ENCODE data around the gene RBM47.

- TF ChIP-seq CTCF (IDR thresholded peaks at IDR 0.05) (no peak), EP300 (IDR thresholded peaks at IDR 0.05) (no peak)
Observed at GRCh38 chr4:40599431-40599830, 30.2 kb downstream of the RBM47 start.

Data from esophagus muscularis mucosa (tissue), 3 donors.